H1 (cell line): ENCODE measurements around the gene CCDC78. TPM values are rescaled to one million over a fixed set of nuclear protein-coding genes. Genes with fewer than 3 reads are reported as not detected.

Experiments
- CTCF ChIA-PET: fragments of 300-600 bp; sonication (Branson Sonifier 250); formaldehyde crosslinking; loops from one replicate; lab custom pipeline; 2021; ENCODE audit not compliant: partially characterized antibody; lab: Charles Lee
- POLR2A ChIA-PET: fragments of 300-600 bp; sonication (Branson Sonifier 250); formaldehyde crosslinking; loops from one replicate; lab custom pipeline; 2021; ENCODE audit warnings: inconsistent platforms; ENCODE audit not compliant: partially characterized antibody; lab: Charles Lee
- DNase-seq, 2 experiments: peaks; one replicate each; pipeline versions ENCODE4 v3.0.0 to v3.0.0-alpha.2; 2010 to 2022; ENCODE audit warnings: low spot score in 2 of 2, low read depth in 1 of 2, mixed read lengths in 1 of 2
- FAIRE-seq: peaks from 2 replicates; lab custom pipeline; 2011; peaks lifted over from hg19 to GRCh38; lab: Jason Lieb, UNC
- H2AFZ ChIP-seq: 2 replicates; pipeline ENCODE4 v1.8.1; 2012; ENCODE audit warnings: low read length, inconsistent platforms
- H2AK5ac ChIP-seq: 2 replicates; pipeline ENCODE4 v1.6.1; 2013; ENCODE audit warnings: low read depth, low read length
- H2BK120ac ChIP-seq: replicated peaks from 2 replicates; pipeline ENCODE3; 2013; ENCODE audit warnings: low read depth, low read length, inconsistent platforms
- H2BK12ac ChIP-seq: 2 replicates; pipeline ENCODE4 v1.6.1; 2013; ENCODE audit warnings: low read depth, low read length
- H2BK15ac ChIP-seq: 2 replicates; pipeline ENCODE4 v1.6.1; 2013; ENCODE audit warnings: low read length
- H2BK20ac ChIP-seq: 2 replicates; pipeline ENCODE4 v1.6.1; 2013; ENCODE audit warnings: low read length
- H2BK5ac ChIP-seq: 2 replicates; pipeline ENCODE4 v1.6.1; 2013; ENCODE audit warnings: low read depth, low read length
- H3K14ac ChIP-seq: 2 replicates; pipeline ENCODE4 v1.6.1; 2013; ENCODE audit warnings: inconsistent platforms; ENCODE audit not compliant: insufficient read length
- H3K18ac ChIP-seq: 2 replicates; pipeline ENCODE4 v1.6.1; 2013; ENCODE audit warnings: low read length; ENCODE audit errors: extremely low read depth
- H3K23ac ChIP-seq: 2 replicates; pipeline ENCODE4 v1.6.1; 2013; ENCODE audit warnings: inconsistent platforms; ENCODE audit not compliant: insufficient read length
- H3K23me2 ChIP-seq: 2 replicates; pipeline ENCODE4 v1.6.1; 2013; ENCODE audit warnings: low read depth, low read length
- H3K27ac ChIP-seq: 2 replicates; pipeline ENCODE4 v1.6.1; 2011; ENCODE audit warnings: low read depth, low read length, inconsistent platforms
- H3K27me3 ChIP-seq, 4 experiments: replicated peaks in 1 of 4; 1 replicate in 1 of 4; 2 replicates in 3 of 4; pipeline versions ENCODE4 v1.6.1 to v1.8.1; 2011 to 2013; ENCODE audit warnings: low read length in 3 of 4, mild to moderate bottlenecking in 3 of 4, inconsistent platforms in 2 of 4, mixed read lengths in 2 of 4, moderate library complexity in 1 of 4; ENCODE audit not compliant: control insufficient read depth in 3 of 4, insufficient read depth in 3 of 4; ENCODE audit errors: extremely low read depth in 1 of 4
- H3K36me3 ChIP-seq, 4 experiments: 2 replicates each; pipeline versions ENCODE4 v1.6.1 to v1.8.1; 2011 to 2013; ENCODE audit warnings: mild to moderate bottlenecking in 4 of 4, low read length in 3 of 4, moderate library complexity in 2 of 4, control low read depth in 1 of 4, inconsistent platforms in 1 of 4; ENCODE audit not compliant: insufficient read depth in 4 of 4, control insufficient read depth in 2 of 4
- H3K4ac ChIP-seq: replicated peaks from 2 replicates; pipeline ENCODE3; 2013; ENCODE audit warnings: low read length, low read depth, mixed read lengths, inconsistent platforms; ENCODE audit not compliant: insufficient read length
- H3K4me1 ChIP-seq, 4 experiments: replicated peaks in 1 of 4; 1 replicate in 1 of 4; 2 replicates in 3 of 4; pipeline versions ENCODE4 v1.6.1 to v1.8.1; 2011 to 2013; ENCODE audit warnings: low read length in 3 of 4, inconsistent platforms in 2 of 4, mixed read lengths in 1 of 4; ENCODE audit not compliant: insufficient read depth in 4 of 4, control insufficient read depth in 3 of 4
- H3K4me2 ChIP-seq, 2 experiments: 2 replicates each; pipeline versions ENCODE4 v1.6.1 to v1.8.1; 2011 to 2013; ENCODE audit warnings: low read depth in 2 of 2, low read length in 2 of 2, control low read depth in 1 of 2, inconsistent platforms in 1 of 2, mild to moderate bottlenecking in 1 of 2; ENCODE audit not compliant: insufficient read depth in 1 of 2
- H3K4me3 ChIP-seq, 4 experiments: fragments of 200-600, 300-600 bp in 1 of 4; sonication (generic), shearing (Covaris generic), sonication (Bioruptor Twin) in 1 of 4; 2 replicates each; pipeline versions ENCODE4 v1.5.1 to v1.8.1; 2011 to 2016; ENCODE audit warnings: low read length in 4 of 4, low read depth in 3 of 4, control low read depth in 2 of 4, inconsistent platforms in 2 of 4, mild to moderate bottlenecking in 2 of 4, mixed read lengths in 1 of 4, moderate library complexity in 1 of 4; ENCODE audit not compliant: insufficient read depth in 2 of 4; ENCODE audit errors: extremely low read depth in 1 of 4
- H3K56ac ChIP-seq: replicated peaks from 2 replicates; pipeline ENCODE3; 2013; ENCODE audit warnings: low read depth, mild to moderate bottlenecking, mixed read lengths, low read length, inconsistent platforms; ENCODE audit not compliant: insufficient read length
- H3K79me1 ChIP-seq: 2 replicates; pipeline ENCODE4 v1.6.1; 2013; ENCODE audit warnings: low read depth, low read length, control low read depth
- H3K79me2 ChIP-seq, 2 experiments: 2 replicates each; pipeline versions ENCODE4 v1.6.1 to v1.8.1; 2012 to 2013; ENCODE audit warnings: low read length in 2 of 2, mild to moderate bottlenecking in 2 of 2, inconsistent platforms in 1 of 2; ENCODE audit not compliant: insufficient read depth in 2 of 2, control insufficient read depth in 1 of 2
- H3K9ac ChIP-seq, 4 experiments: replicated peaks in 1 of 4; 1 replicate in 1 of 4; 2 replicates in 3 of 4; pipeline versions ENCODE4 v1.6.1 to v1.8.1; 2011 to 2013; ENCODE audit warnings: low read depth in 3 of 4, low read length in 3 of 4, control low read depth in 2 of 4, mild to moderate bottlenecking in 2 of 4, moderate library complexity in 2 of 4, inconsistent platforms in 1 of 4; ENCODE audit errors: extremely low read depth in 1 of 4
- H3K9me3 ChIP-seq, 2 experiments: 2 replicates each; pipeline versions ENCODE4 v1.6.1 to v1.8.1; 2012 to 2013; ENCODE audit warnings: mild to moderate bottlenecking in 2 of 2, moderate library complexity in 2 of 2, control low read depth in 1 of 2, inconsistent platforms in 1 of 2, low read depth in 1 of 2, low read length in 1 of 2, mixed read lengths in 1 of 2; ENCODE audit not compliant: insufficient read depth in 2 of 2
- H4K20me1 ChIP-seq, 2 experiments: replicated peaks in 1 of 2; 2 replicates each; pipeline versions ENCODE3 to v1.8.1; 2011 to 2013; ENCODE audit warnings: inconsistent platforms in 2 of 2, low read length in 2 of 2, mild to moderate bottlenecking in 1 of 2; ENCODE audit not compliant: insufficient read depth in 2 of 2, control insufficient read depth in 1 of 2
- H4K5ac ChIP-seq: 2 replicates; pipeline ENCODE4 v1.6.1; 2013; ENCODE audit warnings: low read length, low read depth, mixed read lengths, inconsistent platforms; ENCODE audit not compliant: insufficient read length
- H4K8ac ChIP-seq: 2 replicates; pipeline ENCODE4 v1.8.0; 2013; ENCODE audit warnings: mild to moderate bottlenecking, moderate library complexity, low read length, inconsistent platforms; ENCODE audit not compliant: insufficient read depth; ENCODE audit errors: extremely low read depth
- H4K91ac ChIP-seq: replicated peaks from 2 replicates; pipeline ENCODE3; 2013; ENCODE audit warnings: low read length, mixed read lengths, inconsistent platforms; ENCODE audit not compliant: insufficient read length
- CREB1 ChIP-seq: IDR thresholded peaks from 2 replicates; pipeline ENCODE4 v1.6.1; 2012; ENCODE audit warnings: inconsistent platforms
- EGR1 ChIP-seq: IDR thresholded peaks from 2 replicates; pipeline ENCODE4 v1.6.1; 2011; ENCODE audit warnings: low read depth, low read length, borderline replicate concordance
- KDM5A ChIP-seq: fragments of 200-600 bp; IDR thresholded peaks from 2 replicates; pipeline ENCODE4 v1.7.1; 2012; ENCODE audit warnings: mild to moderate bottlenecking, low read length, inconsistent platforms, mixed read lengths
- POLR2AphosphoS5 ChIP-seq: IDR thresholded peaks from 2 replicates; pipeline ENCODE4 v1.6.1; 2011; ENCODE audit warnings: low read depth, low read length
- POU5F1 ChIP-seq: IDR thresholded peaks from 2 replicates; pipeline ENCODE4 v1.6.1; 2011; ENCODE audit warnings: low read depth, mild to moderate bottlenecking, low read length, moderate library complexity
- RAD21 ChIP-seq, 2 experiments: IDR thresholded peaks in 1 of 2; conservative IDR thresholded peaks in 1 of 2; 2 replicates each; pipeline ENCODE4 v1.6.1; 2011; ENCODE audit warnings: low read depth in 2 of 2, low read length in 2 of 2, improper control_type of control experiment in 1 of 2, inconsistent platforms in 1 of 2, mild to moderate bottlenecking in 1 of 2, moderate library complexity in 1 of 2
- RNF2 ChIP-seq: fragments of 200-900, 300-1000 bp; sonication (generic); IDR thresholded peaks from 2 replicates; pipeline ENCODE4 v1.7.1; 2016; ENCODE audit warnings: borderline replicate concordance, low read depth, mild to moderate bottlenecking, antibody characterized with exemption, low read length; ENCODE audit not compliant: poor library complexity, severe bottlenecking; ENCODE audit errors: missing control alignments
- SIRT6 ChIP-seq: IDR thresholded peaks from one replicate; pipeline ENCODE4 v1.7.1; 2012; ENCODE audit warnings: low read length, inconsistent platforms
- SIX5 ChIP-seq: IDR thresholded peaks from 2 replicates; pipeline ENCODE4 v1.6.1; 2011; ENCODE audit warnings: mild to moderate bottlenecking, low read depth, low read length
- ZNF274 ChIP-seq: IDR thresholded peaks from 2 replicates; pipeline ENCODE4 v1.7.0; 2012; ENCODE audit warnings: low read length, borderline replicate concordance; ENCODE audit errors: extremely low read depth
- WGBS, 2 experiments: shearing (Covaris generic) in 1 of 2; methylation state at CpG; one replicate each; pipeline versions ENCODE4 v1.1.6 to v1.1.7; 2013 to 2015; ENCODE audit warnings: low lambda C conversion rate in 2 of 2, mixed read lengths in 2 of 2, inconsistent platforms in 1 of 2, low coverage in 1 of 2, missing lambda C conversion rate in 1 of 2; ENCODE audit not compliant: insufficient replicate concordance in 2 of 2, insufficient coverage in 1 of 2, insufficient read length in 1 of 2; ENCODE audit errors: extremely low coverage in 1 of 2, missing lambda C conversion rate in 1 of 2; 5-methylcytosine and 5-hydroxymethylcytosine counted together
- polyA plus RNA-seq, 7 experiments: library from polyadenylated mRNA; depleted of rRNA in 3 of 7; stranded (reverse) in 5 of 7; unstranded in 2 of 7; fragments of >200 nt in 5 of 7; fragments of 200-250 nt in 2 of 7; gene quantifications; 1 replicate in 5 of 7; 2 replicates in 1 of 7; 4 replicates in 1 of 7; pipeline versions ENCODE4 v1.2.1 to v1.2.3, GENCODE V29; 2011 to 2013; ENCODE audit warnings: missing spikeins in 2 of 7, mixed read lengths in 2 of 7
- total RNA-seq: library from RNA; stranded (reverse); fragmentation: NEBNext Ultra II Directional; extraction: Animal tissue kit (Norgen Biotek cat#: 25700); gene quantifications from 2 replicates; pipeline ENCODE4 v1.2.1, GENCODE V29; 2021

The CCDC78 gene
- total and polyA plus RNA-seq, 2 of the 8 experiments (the other 6 are each of a cell fraction or from before 2014, with no cell fraction given) = 7.1 to 8.5 TPM

DNA sequence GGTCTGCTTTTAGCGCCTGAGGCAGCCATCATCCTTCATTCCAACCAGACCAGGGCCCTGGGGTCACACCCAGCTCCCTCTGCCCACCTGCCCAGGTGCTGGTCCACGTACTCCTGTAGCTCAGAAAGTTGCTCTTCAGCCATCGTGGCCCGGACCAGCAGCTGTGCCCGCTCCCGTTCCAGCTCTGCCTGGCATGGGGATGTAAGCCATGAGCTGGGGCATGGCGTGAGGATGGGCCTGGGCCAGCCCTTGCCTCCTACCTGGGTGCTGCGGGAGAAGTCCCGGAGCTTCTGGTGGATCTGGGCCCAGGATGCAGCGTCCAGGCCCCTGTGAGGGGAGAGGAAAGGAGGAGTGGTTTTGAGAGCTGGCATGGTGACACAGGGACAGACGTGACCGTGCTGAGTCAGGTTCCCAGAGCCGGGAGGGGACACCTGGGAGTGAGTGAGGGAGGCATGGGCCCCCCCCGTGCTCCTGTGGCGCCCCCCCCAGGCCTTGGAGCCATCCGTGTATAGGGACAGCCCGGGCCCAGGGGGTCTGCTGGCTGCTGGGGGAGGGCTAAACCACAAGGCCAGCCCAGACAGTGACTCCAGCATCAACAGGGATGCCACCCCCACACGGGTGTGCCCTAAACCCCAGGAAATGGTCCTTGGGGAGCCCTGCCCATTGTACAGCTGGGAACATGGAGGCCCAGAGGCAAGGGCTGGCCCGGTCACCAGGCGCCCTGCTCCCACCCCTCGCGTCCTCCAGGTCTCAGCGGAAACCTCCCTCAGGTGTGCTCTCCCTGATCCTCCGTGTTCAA lies 3.2 kb downstream of the CCDC78 start:
- Histone ChIP-seq H2AK5ac (no peak overlapping the region), H2BK15ac (no peak overlapping the region), H2BK120ac (no peak overlapping the region), H3K18ac (no peak overlapping the region), H4K5ac (no peak overlapping the region), H2BK20ac (no peak overlapping the region), H3K56ac (no peak overlapping the region), H2BK5ac (no peak overlapping the region), H3K9ac (no peak overlapping the region), H3K27ac (no peak overlapping the region), H2BK12ac (no peak overlapping the region), H2AFZ (no peak overlapping the region), H3K79me2 (no peaks in the 10 kb centered on the region), H3K23ac (no peak overlapping the region), H4K91ac (no peak overlapping the region), H3K23me2 (peaks cover 22% of the 10 kb centered on the region; the same call in 1 of the 2 replicates), H3K4me2 (no peak overlapping the region), H3K4me3 (no peak overlapping the region), H3K36me3 (peaks cover 0 to 6% (median 0%) of the 10 kb centered on the region in 4 experiments; a peak in 1 of 8 replicates), H3K79me1 (no peaks in the 10 kb centered on the region), H3K14ac (no peak overlapping the region), H4K8ac (peak overlapping the region; percentile 51; the same call in 1 of the 2 replicates), H3K27me3 (peaks cover 0 to 22% (median 5%) of the 10 kb centered on the region in 4 experiments; a peak in 4 of 7 replicates), H3K4me1 (peaks cover 0 to 25% (median 14%) of the 10 kb centered on the region in 4 experiments; a peak in 5 of 7 replicates), H3K9me3 (no peaks in the 10 kb centered on the region; a peak in 1 of 4 replicates), H3K4ac (no peak overlapping the region), H4K20me1 (peaks cover 4 to 19% of the 10 kb centered on the region in 2 experiments)
- TF ChIP-seq EGR1 = no peak
- TF ChIP-seq POLR2AphosphoS5 = no peak
- no peak for TF ChIP-seq SIRT6
- TF ChIP-seq KDM5A = no peak
- no peak for TF ChIP-seq RNF2
- TF ChIP-seq SIX5 = no peak
- TF ChIP-seq CREB1 = no peak
- no peak for TF ChIP-seq RAD21 (IDR thresholded peaks at IDR 0.05 in 1 of 2, conservative IDR thresholded peaks at IDR 0.05 in 1 of 2; ENCODE audit: low read depth in 2 of 2, low read length in 2 of 2)
- TF ChIP-seq ZNF274 = no peak
- TF ChIP-seq POU5F1 = no peak
- FAIRE-seq (no peak), DNase-seq (no peak)
- ChIA-PET CTCF (interaction anchor here (0.6 to 35.8 kb wide), 5 partner anchors 6 to 62 kb away, joined by 3 to 977 read pairs (median 424); partner anchors contain the start of genes ANTKMT, CCDC78, CHTF18 and CIAO3), POLR2A (interaction anchor here (0.7 to 23.0 kb wide), 12 partner anchors 4 to 609 kb away, joined by 3 to 353 read pairs (median 7); partner anchors contain the start of genes ANTKMT, CCDC78, CHTF18 and CIAO3)
- WGBS, 2 experiments = 95% methylated on average over 23 of the region's 24 CpGs; no CpG with 5 or more reads in 1 of the 2 experiments
